ENCODE data around the gene SSC5D. TPM values are rescaled to one million over a fixed set of nuclear protein-coding genes. Genes with fewer than 3 reads are reported as not detected.

Gene SSC5D
- polyA plus RNA-seq, 3 donors = 0.08 TPM; not detected in 2

DNA sequence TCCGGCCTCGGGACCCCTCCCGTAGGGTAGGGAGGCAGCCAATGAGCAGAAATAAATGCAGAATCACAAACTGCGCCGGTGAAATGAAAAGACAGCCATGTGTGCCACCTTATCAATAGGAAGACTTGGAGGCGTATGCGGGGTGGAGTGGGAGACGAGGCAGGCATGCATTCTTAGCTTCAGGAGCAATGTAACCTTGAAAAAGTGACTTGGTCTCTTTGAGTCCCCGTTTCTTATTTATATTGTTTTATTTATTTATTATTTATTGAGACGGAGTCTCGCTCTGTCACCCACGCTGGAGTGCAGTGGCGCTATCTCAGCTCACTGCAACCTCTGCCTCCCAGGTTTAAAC, 16.0 kb downstream of the SSC5D start:
- peaks cover 9% of the 10 kb centered on the region for H3K4me1 Mint-ChIP-seq
- Histone ChIP-seq H3K79me2 (ENCODE audit: insufficient read depth, low read length) (no peaks in the 10 kb centered on the region), H2AFZ (ENCODE audit: insufficient read depth, low read depth, low read length, poor library complexity, severe bottlenecking) (peak overlapping the region; percentile 88), H4K20me1 (ENCODE audit: insufficient read depth, low read length) (no peaks in the 10 kb centered on the region), H3K27me3 (ENCODE audit: control insufficient read depth in 2 of 2, insufficient read depth in 2 of 2, low read length in 2 of 2) (peaks cover 0 to 3% of the 10 kb centered on the region in 2 donors), H3K27ac (ENCODE audit: low read depth in 1 of 2, low read length in 2 of 2) (no peak overlapping the region), H3K4me1 (ENCODE audit: control insufficient read depth in 1 of 2, insufficient read depth in 2 of 2, low read length in 2 of 2) (peaks cover 5 to 11% of the 10 kb centered on the region in 2 donors), H3K4me3 (replicated peaks in 1 of 3; ENCODE audit: low read depth in 2 of 3, low read length in 3 of 3) (peak overlapping the region in 2 of 3 experiments; percentile 51 to 77), H3K4me2 (replicated peaks; ENCODE audit: extremely low read depth, low read length, poor library complexity, severe bottlenecking) (peak overlapping the region; percentile 84), H3K9ac (ENCODE audit: insufficient read depth, low read length, poor library complexity, severe bottlenecking) (no peak overlapping the region), H3K9me3 (replicated peaks in 1 of 2; ENCODE audit: control insufficient read depth in 1 of 2, insufficient read depth in 1 of 2, low read length in 2 of 2) (no peaks in the 10 kb centered on the region), H3K36me3 (replicated peaks in 1 of 2; ENCODE audit: control insufficient read depth in 1 of 2, insufficient read depth in 2 of 2, low read length in 2 of 2) (no peaks in the 10 kb centered on the region)
- H3K27ac Mint-ChIP-seq = peak overlapping the region in 2 of 7 donors; percentile 47 to 68
- peak overlapping the region in 1 of 2 donors; percentile 90 for H3K4me3 Mint-ChIP-seq
- peaks cover 5 to 14% (median 11%) of the 10 kb centered on the region in 3 donors for H3K27me3 Mint-ChIP-seq (ENCODE audit: low read depth in 3 of 3)
- TF ChIP-seq, protein P1, sequence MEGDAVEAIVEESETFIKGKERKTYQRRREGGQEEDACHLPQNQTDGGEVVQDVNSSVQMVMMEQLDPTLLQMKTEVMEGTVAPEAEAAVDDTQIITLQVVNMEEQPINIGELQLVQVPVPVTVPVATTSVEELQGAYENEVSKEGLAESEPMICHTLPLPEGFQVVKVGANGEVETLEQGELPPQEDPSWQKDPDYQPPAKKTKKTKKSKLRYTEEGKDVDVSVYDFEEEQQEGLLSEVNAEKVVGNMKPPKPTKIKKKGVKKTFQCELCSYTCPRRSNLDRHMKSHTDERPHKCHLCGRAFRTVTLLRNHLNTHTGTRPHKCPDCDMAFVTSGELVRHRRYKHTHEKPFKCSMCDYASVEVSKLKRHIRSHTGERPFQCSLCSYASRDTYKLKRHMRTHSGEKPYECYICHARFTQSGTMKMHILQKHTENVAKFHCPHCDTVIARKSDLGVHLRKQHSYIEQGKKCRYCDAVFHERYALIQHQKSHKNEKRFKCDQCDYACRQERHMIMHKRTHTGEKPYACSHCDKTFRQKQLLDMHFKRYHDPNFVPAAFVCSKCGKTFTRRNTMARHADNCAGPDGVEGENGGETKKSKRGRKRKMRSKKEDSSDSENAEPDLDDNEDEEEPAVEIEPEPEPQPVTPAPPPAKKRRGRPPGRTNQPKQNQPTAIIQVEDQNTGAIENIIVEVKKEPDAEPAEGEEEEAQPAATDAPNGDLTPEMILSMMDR (IDR thresholded peaks at IDR 0.05) = peak; percentile 76
- no peak for DNase-seq
- H3K9me3 Mint-ChIP-seq = peaks cover 0 to 16% (median 9%) of the 10 kb centered on the region in 7 donors
- intact Hi-C loops (cut with micrococcal nuclease) = loop anchor here (5.0 kb wide), 2 partner anchors 37 to 362 kb away; no protein-coding TSS in a partner anchor
- peaks cover 0 to 2% of the 10 kb centered on the region in 2 donors for H3K36me3 Mint-ChIP-seq
- WGBS (ENCODE audit: insufficient coverage) = 16% methylated on average over 6 of the region's 13 CpGs

DNA sequence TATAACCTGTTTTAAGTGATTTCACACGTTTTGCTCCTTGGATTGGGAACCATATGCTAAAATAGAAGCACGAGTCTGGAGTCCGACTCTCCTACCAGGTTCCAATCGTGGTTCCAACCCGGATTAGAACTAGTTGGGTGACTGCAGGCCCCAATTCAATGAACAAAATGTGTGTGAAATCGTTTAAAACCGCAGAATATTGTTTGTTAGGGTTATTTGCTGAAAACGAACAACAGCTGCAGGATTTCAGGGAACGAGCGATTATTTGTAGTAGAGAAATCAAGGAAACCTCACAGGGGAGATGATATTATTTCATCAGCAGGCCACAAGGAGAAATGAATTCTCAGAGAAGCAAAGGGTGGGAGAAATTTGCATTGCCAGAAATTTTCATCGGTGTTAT, 16.7 kb downstream of the SSC5D start:
- Histone ChIP-seq H3K9ac (ENCODE audit: insufficient read depth, low read length, poor library complexity, severe bottlenecking) (no peak overlapping the region), H3K79me2 (ENCODE audit: insufficient read depth, low read length) (no peaks in the 10 kb centered on the region), H4K20me1 (ENCODE audit: insufficient read depth, low read length) (no peaks in the 10 kb centered on the region), H3K27ac (ENCODE audit: low read depth in 1 of 2, low read length in 2 of 2) (no peak overlapping the region), H3K4me1 (ENCODE audit: control insufficient read depth in 1 of 2, insufficient read depth in 2 of 2, low read length in 2 of 2) (peaks cover 5 to 11% of the 10 kb centered on the region in 2 donors), H3K4me2 (replicated peaks; ENCODE audit: extremely low read depth, low read length, poor library complexity, severe bottlenecking) (no peak overlapping the region), H2AFZ (ENCODE audit: insufficient read depth, low read depth, low read length, poor library complexity, severe bottlenecking) (no peak overlapping the region), H3K4me3 (replicated peaks in 1 of 3; ENCODE audit: low read depth in 2 of 3, low read length in 3 of 3) (no peak overlapping the region), H3K9me3 (replicated peaks in 1 of 2; ENCODE audit: control insufficient read depth in 1 of 2, insufficient read depth in 1 of 2, low read length in 2 of 2) (no peaks in the 10 kb centered on the region), H3K27me3 (ENCODE audit: control insufficient read depth in 2 of 2, insufficient read depth in 2 of 2, low read length in 2 of 2) (peaks cover 0 to 3% of the 10 kb centered on the region in 2 donors), H3K36me3 (replicated peaks in 1 of 2; ENCODE audit: control insufficient read depth in 1 of 2, insufficient read depth in 2 of 2, low read length in 2 of 2) (no peaks in the 10 kb centered on the region)
- Mint-ChIP-seq H3K4me1 (peaks cover 9% of the 10 kb centered on the region), H3K27ac (no peak overlapping the region), H3K36me3 (peaks cover 0 to 2% of the 10 kb centered on the region in 2 donors), H3K27me3 (ENCODE audit: low read depth in 3 of 3) (peaks cover 3 to 16% (median 11%) of the 10 kb centered on the region in 3 donors), H3K4me3 (no peak overlapping the region), H3K9me3 (peaks cover 0 to 16% (median 9%) of the 10 kb centered on the region in 7 donors)
- no peak for DNase-seq
- WGBS (ENCODE audit: insufficient coverage) = 86% methylated on average over 6 of the region's 11 CpGs
- TF ChIP-seq, protein P1 (IDR thresholded peaks at IDR 0.05) = no peak
- intact Hi-C loops (cut with micrococcal nuclease) = loop anchor here (5.0 kb wide), 2 partner anchors 38 to 363 kb away; no protein-coding TSS in a partner anchor
